GM19468 (cell line): ENCODE data around the gene CEP128.

Experiments used
- ATAC-seq: cut with Tn5 transposase; IDR thresholded peaks from one replicate; pipeline ENCODE4 v1.9.1; 2021; ENCODE audit warnings: mild to moderate bottlenecking, moderate library complexity, moderate number of reproducible peaks; ENCODE audit not compliant: unreplicated experiment; ENCODE audit errors: extremely low read depth

Gene CEP128

GRCh38 chr14:80941241-80942185, at the start of gene CEP128:
Gene CEP128, minus strand, starts transcription at chr14:80941738.
- ATAC-seq = peak; percentile 92

- peak; percentile 32 for ATAC-seq
These were observed 47.3 kb upstream of the CEP128 start for GRCh38 chr14:80988735-80989429.

- ATAC-seq = no peak
These were observed 46.7 kb upstream of the CEP128 start for GRCh38 chr14:80988192-80988591.

GRCh38 chr14:80987235-80988032, 45.9 kb upstream of the CEP128 start:
- no peak for ATAC-seq

- no peak for ATAC-seq
These were observed 41.2 kb upstream of the CEP128 start for GRCh38 chr14:80982711-80983110.

GRCh38 chr14:80981673-80982072, 40.1 kb upstream of the CEP128 start:
- ATAC-seq = no peak

- ATAC-seq = no peak
These were observed 39.6 kb upstream of the CEP128 start for GRCh38 chr14:80981156-80981555.

GRCh38 chr14:80979951-80980350, 38.4 kb upstream of the CEP128 start:
- ATAC-seq = no peak

- ATAC-seq = no peak
These were observed 36.9 kb upstream of the CEP128 start for GRCh38 chr14:80978403-80978802.

GRCh38 chr14:80977221-80977620, 35.7 kb upstream of the CEP128 start:
- ATAC-seq = peak; percentile 59

GRCh38 chr14:80974679-80975078, 33.1 kb upstream of the CEP128 start:
- no peak for ATAC-seq

GRCh38 chr14:80973931-80974641, 32.5 kb upstream of the CEP128 start:
- no peak for ATAC-seq

- no peak for ATAC-seq
These were observed 23.5 kb upstream of the CEP128 start for GRCh38 chr14:80965037-80965436.

- ATAC-seq = peak; percentile 98
These were observed 18.0 kb upstream of the CEP128 start for GRCh38 chr14:80959496-80959895.

GRCh38 chr14:80958939-80959338, 17.4 kb upstream of the CEP128 start:
- ATAC-seq = no peak

- no peak for ATAC-seq
These were observed 16.7 kb upstream of the CEP128 start for GRCh38 chr14:80958226-80958625.

GRCh38 chr14:80957613-80958012, 16.1 kb upstream of the CEP128 start:
- ATAC-seq = no peak

- ATAC-seq = no peak
These were observed 15.4 kb upstream of the CEP128 start for GRCh38 chr14:80956922-80957321.

- ATAC-seq = no peak
These were observed 14.6 kb upstream of the CEP128 start for GRCh38 chr14:80956102-80956501.

GRCh38 chr14:80955416-80955941, 13.9 kb upstream of the CEP128 start, which contains the start of gene TSHR:
Gene TSHR, plus strand, starts transcription at chr14:80955621. Its CDS starts 60 bp downstream, at chr14:80955681.
- ATAC-seq = no peak
